ENCODE results near the gene DNAJC4. TPM values are rescaled to one million over a fixed set of nuclear protein-coding genes. Genes with fewer than 3 reads are reported as not detected.

The DNAJC4 gene
- polyA plus RNA-seq, 1 donor from 2014 or later: 20.3 TPM

- H4K20me1 ChIP-seq (ENCODE audit: insufficient read depth): no peaks in the 10 kb centered on the region
- H3K27me3 ChIP-seq (ENCODE audit: insufficient read depth, low read depth, low read length): no peaks in the 10 kb centered on the region
- H3K9ac ChIP-seq (ENCODE audit: low read length): no peak overlapping the region
- peaks cover 6% of the 10 kb centered on the region for H3K79me2 ChIP-seq (replicated peaks; ENCODE audit: insufficient read depth, low read length)
- no peak overlapping the region for H3K27ac ChIP-seq (ENCODE audit: low read length)
- no peaks in the 10 kb centered on the region for H3K9me2 ChIP-seq (ENCODE audit: insufficient read depth, low read length)
- H2AFZ ChIP-seq (ENCODE audit: low read depth, low read length): no peak overlapping the region
- TF ChIP-seq POLR2AphosphoS5 (IDR thresholded peaks at IDR 0.05) (no peak), EZH2 (IDR thresholded peaks at IDR 0.05; ENCODE audit: borderline replicate concordance, insufficient read depth, low read length, poor library complexity, severe bottlenecking) (no peak), EP300 (conservative IDR thresholded peaks at IDR 0.05; ENCODE audit: poor library complexity, severe bottlenecking) (no peak), RAD21 (conservative IDR thresholded peaks at IDR 0.05) (no peak), REST (IDR thresholded peaks at IDR 0.05; ENCODE audit: borderline replicate concordance) (no peak), CTCF (IDR thresholded peaks at IDR 0.05; ENCODE audit: poor library complexity, severe bottlenecking) (no peak), TAF1 (IDR thresholded peaks at IDR 0.05; ENCODE audit: low read depth) (no peak), MXI1 (conservative IDR thresholded peaks at IDR 0.05; ENCODE audit: poor library complexity, severe bottlenecking) (no peak), SMC3 (conservative IDR thresholded peaks at IDR 0.05; ENCODE audit: poor library complexity) (no peak)
- H3K36me3 ChIP-seq (ENCODE audit: insufficient read depth, low read length): no peaks in the 10 kb centered on the region
- H3K9me3 ChIP-seq (ENCODE audit: low read length): no peaks in the 10 kb centered on the region
- H3K4me3 ChIP-seq (ENCODE audit: low read length): no peak overlapping the region
- no peaks in the 10 kb centered on the region for H3F3A ChIP-seq (ENCODE audit: insufficient read depth, low read length, poor library complexity, severe bottlenecking)
- H3K4me2 ChIP-seq (ENCODE audit: low read length): no peak overlapping the region
Observed at GRCh38 chr11:64224151-64224890, 6.0 kb upstream of the DNAJC4 start.

GRCh38 chr11:64224891-64225607, 5.3 kb upstream of the DNAJC4 start:
- Histone ChIP-seq H3K79me2 (replicated peaks; ENCODE audit: insufficient read depth, low read length) (peaks cover 6% of the 10 kb centered on the region), H3F3A (ENCODE audit: insufficient read depth, low read length, poor library complexity, severe bottlenecking) (no peaks in the 10 kb centered on the region), H3K9ac (ENCODE audit: low read length) (peak overlapping the region; percentile 83), H4K20me1 (ENCODE audit: insufficient read depth) (no peaks in the 10 kb centered on the region), H3K27me3 (ENCODE audit: insufficient read depth, low read depth, low read length) (no peaks in the 10 kb centered on the region), H3K4me3 (ENCODE audit: low read length) (peak overlapping the region; percentile 84), H3K27ac (ENCODE audit: low read length) (no peak overlapping the region), H3K36me3 (ENCODE audit: insufficient read depth, low read length) (no peaks in the 10 kb centered on the region), H3K4me2 (ENCODE audit: low read length) (peak overlapping the region; percentile 68), H3K9me2 (ENCODE audit: insufficient read depth, low read length) (no peaks in the 10 kb centered on the region), H2AFZ (ENCODE audit: low read depth, low read length) (no peak overlapping the region), H3K9me3 (ENCODE audit: low read length) (no peaks in the 10 kb centered on the region)
- TF ChIP-seq TAF1 (IDR thresholded peaks at IDR 0.05; ENCODE audit: low read depth): no peak
- TF ChIP-seq REST (IDR thresholded peaks at IDR 0.05; ENCODE audit: borderline replicate concordance): no peak

Data from neural cell (in vitro differentiated cells).